A172 (cell line): ENCODE data around the gene AKR1E2. TPM values are rescaled to one million over a fixed set of nuclear protein-coding genes. Genes with fewer than 3 reads are reported as not detected.

Experiments used
- total RNA-seq: library from RNA; depleted of rRNA; stranded (reverse); fragments of >200 nt; shearing (Covaris generic); gene quantifications from 2 replicates; pipeline ENCODE4 v1.2.3, GENCODE V29; 2014; rRNA removed

The AKR1E2 gene
- total RNA-seq, 1 experiment from 2014 or later = not detected

Other genes with a start within 250 kb of the AKR1E2 start
- gene AKR1C1, start 137.2 kb downstream of the AKR1E2 start, total RNA-seq = 28.1 and 68.3 TPM in 2 replicates
- gene AKR1C2, start 177.7 kb downstream of the AKR1E2 start, total RNA-seq = 50.4 and 186 TPM in 2 replicates